Nephron (organoid): Measurements from ENCODE around the gene TXNDC17.

ENCODE experiments used
- H3K27ac Mint-ChIP-seq, 3 experiments: 2 replicates each; pipeline ENCODE4 v1.8.0; 2020; ENCODE audit warnings: mixed read lengths in 3 of 3, mild to moderate bottlenecking in 2 of 3, moderate library complexity in 1 of 3
- H3K27me3 Mint-ChIP-seq: 2 replicates; pipeline ENCODE4 v1.8.0; 2021; ENCODE audit warnings: low read depth, mild to moderate bottlenecking, moderate library complexity, mixed read lengths
- H3K36me3 Mint-ChIP-seq: 2 replicates; pipeline ENCODE4 v1.8.0; 2020; ENCODE audit warnings: low read depth, mixed read lengths
- H3K4me1 Mint-ChIP-seq: 2 replicates; pipeline ENCODE4 v1.8.0; 2020; ENCODE audit warnings: mixed read lengths
- H3K4me3 Mint-ChIP-seq, 3 experiments: 2 replicates each; pipeline ENCODE4 v1.8.0; 2020; ENCODE audit warnings: mild to moderate bottlenecking in 3 of 3, mixed read lengths in 3 of 3, moderate library complexity in 2 of 3
- H3K9me3 Mint-ChIP-seq: 2 replicates; pipeline ENCODE4 v1.8.0; 2020; ENCODE audit warnings: mixed read lengths
- CTCF ChIP-seq, 3 experiments: fragments of 200-600 bp; sonication (generic); IDR thresholded peaks; one replicate each; pipeline ENCODE4 v1.5.0; 2021; ENCODE audit warnings: antibody characterized with exemption in 3 of 3; ENCODE audit not compliant: unreplicated experiment in 3 of 3

Gene TXNDC17

GRCh38 chr17:6627019-6627418, 13.8 kb upstream of the TXNDC17 start:
- Mint-ChIP-seq H3K4me1 (no peaks in the 10 kb centered on the region), H3K27ac (no peak overlapping the region), H3K4me3 (no peak overlapping the region), H3K36me3 (peaks cover 68% of the 10 kb centered on the region), H3K27me3 (no peaks in the 10 kb centered on the region), H3K9me3 (no peaks in the 10 kb centered on the region)
- no peak for TF ChIP-seq CTCF (IDR thresholded peaks at IDR 0.05; ENCODE audit: unreplicated experiment in 3 of 3)

- H3K27ac Mint-ChIP-seq, result no peak overlapping the region
- H3K36me3 Mint-ChIP-seq, result peaks cover 76% of the 10 kb centered on the region
- TF ChIP-seq CTCF (IDR thresholded peaks at IDR 0.05; ENCODE audit: unreplicated experiment in 3 of 3), result no peak
- no peaks in the 10 kb centered on the region for H3K27me3 Mint-ChIP-seq
- H3K9me3 Mint-ChIP-seq, result no peaks in the 10 kb centered on the region
- H3K4me1 Mint-ChIP-seq, result no peaks in the 10 kb centered on the region
- H3K4me3 Mint-ChIP-seq, result no peak overlapping the region
These were observed 10.5 kb upstream of the TXNDC17 start for GRCh38 chr17:6630390-6630789.

GRCh38 chr17:6632530-6632929, 8.3 kb upstream of the TXNDC17 start:
- Mint-ChIP-seq H3K27me3 (no peaks in the 10 kb centered on the region), H3K36me3 (peaks cover 65% of the 10 kb centered on the region), H3K4me3 (no peak overlapping the region), H3K4me1 (no peaks in the 10 kb centered on the region), H3K27ac (no peak overlapping the region), H3K9me3 (no peaks in the 10 kb centered on the region)
- no peak for TF ChIP-seq CTCF (IDR thresholded peaks at IDR 0.05; ENCODE audit: unreplicated experiment in 3 of 3)

- Mint-ChIP-seq H3K4me1 (no peaks in the 10 kb centered on the region), H3K9me3 (no peaks in the 10 kb centered on the region), H3K27me3 (no peaks in the 10 kb centered on the region), H3K27ac (no peak overlapping the region), H3K4me3 (no peak overlapping the region), H3K36me3 (peaks cover 57% of the 10 kb centered on the region)
- TF ChIP-seq CTCF (IDR thresholded peaks at IDR 0.05; ENCODE audit: unreplicated experiment in 3 of 3), result no peak
These were observed 7.6 kb upstream of the TXNDC17 start for GRCh38 chr17:6633263-6633662.

GRCh38 chr17:6636105-6636504, 4.8 kb upstream of the TXNDC17 start:
- peaks cover 40% of the 10 kb centered on the region for H3K36me3 Mint-ChIP-seq
- peak overlapping the region; percentile 27 to 77 (median 38) for H3K4me3 Mint-ChIP-seq
- no peaks in the 10 kb centered on the region for H3K27me3 Mint-ChIP-seq

More at GRCh38 chr17:6636105-6636504, 4.8 kb upstream of the TXNDC17 start:
- no peak overlapping the region for H3K27ac Mint-ChIP-seq
- no peak for TF ChIP-seq CTCF (IDR thresholded peaks at IDR 0.05; ENCODE audit: unreplicated experiment in 3 of 3)
- H3K4me1 Mint-ChIP-seq, result peaks cover 7% of the 10 kb centered on the region
- no peaks in the 10 kb centered on the region for H3K9me3 Mint-ChIP-seq
